GM18951 (cell line): ENCODE measurements around the gene MPC2.
"Not testable (repeated sequence)": the region's sequence is repeated elsewhere in the genome, so short reads cannot be mapped to it uniquely, and the experiment has no call there.

Source experiments
- POLR2A ChIP-seq: IDR thresholded peaks from 4 replicates; pipeline ENCODE4 v1.6.1; 2011; ENCODE audit warnings: mild to moderate bottlenecking; ENCODE audit not compliant: insufficient read length, insufficient read depth; ENCODE audit errors: extremely low read depth
- in situ Hi-C: fragments of 300-500 bp; cut with MboI; formaldehyde crosslinking; loops from one replicate; pipeline ENCODE4 v1.12.0; 2022; ENCODE audit warnings: low sequenced_read_pairs, mixed read lengths, inconsistent platforms; ENCODE audit not compliant: unreplicated experiment

The MPC2 gene

GRCh38 chr1:167878372-167879160 lies 58.3 kb downstream of the MPC2 start:
- no peak for TF ChIP-seq POLR2A
- in situ Hi-C loops = no loop called here

- TF ChIP-seq POLR2A = no peak
- in situ Hi-C loops = no loop called here
Measured at GRCh38 chr1:167876597-167877175, 60.2 kb downstream of the MPC2 start.

GRCh38 chr1:167871331-167871730 lies 65.5 kb downstream of the MPC2 start:
- in situ Hi-C loops = no loop called here
- TF ChIP-seq POLR2A = no peak

- in situ Hi-C loops = not testable (repeated sequence)
Measured at GRCh38 chr1:167869157-167870001, 67.5 kb downstream of the MPC2 start.

GRCh38 chr1:167866739-167867414 lies 70.0 kb downstream of the MPC2 start:
- in situ Hi-C loops = not testable (repeated sequence)
